HepG2 (cell line): ENCODE measurements around the gene PAN2. TPM values are rescaled to one million over a fixed set of nuclear protein-coding genes. Genes with fewer than 3 reads are reported as not detected.

Source experiments
- ATAC-seq: fragments of 200-7000 bp; cut with Tn5 transposase; 3 replicates; pipeline ENCODE4 v1.9.1; 2020; ENCODE audit warnings: mild to moderate bottlenecking, moderate library complexity
- BruUV-seq: library from RNA; stranded (reverse); fragments of 400-500 nt; replicated peaks from 2 replicates; lab custom pipeline; 2021; lab: Mats Ljungman, UMichigan
- CTCF ChIA-PET: fragments of 300-600 bp; formaldehyde crosslinking; extraction: SDS; loops from one replicate; lab custom pipeline; 2021; ENCODE audit warnings: low total read pairs, inconsistent platforms, low intra/inter-chr PET ratio; lab: Yijun Ruan, JAX
- POLR2A ChIA-PET: fragments of 350-600 bp; sonication (Branson Sonifier 250); formaldehyde crosslinking; loops from one replicate; lab custom pipeline; 2020; ENCODE audit warnings: antibody characterized with exemption, inconsistent platforms; lab: Yijun Ruan, JAX
- DNase-seq: peaks from one replicate; pipeline ENCODE4 v3.0.0-alpha.2; 2015; ENCODE audit warnings: low spot score
- FAIRE-seq: peaks from 3 replicates; lab custom pipeline; 2011; peaks lifted over from hg19 to GRCh38; lab: Jason Lieb, UNC
- H2AFZ ChIP-seq: one replicate; pipeline ENCODE4 v1.6.1; 2011; ENCODE audit warnings: low read length, inconsistent platforms
- H3K27ac ChIP-seq: fragments of 300-600 bp; 3 replicates; pipeline ENCODE4 v1.8.0; 2011; ENCODE audit warnings: mixed run types, mild to moderate bottlenecking, mixed read lengths, low read length, inconsistent platforms; ENCODE audit not compliant: insufficient read depth; ENCODE audit errors: extremely low read length
- H3K27me3 ChIP-seq, 2 experiments: fragments of 200-600 bp in 1 of 2; 2 replicates in 1 of 2; 3 replicates in 1 of 2; pipeline versions ENCODE4 v1.6.0 to v1.8.0; 2011; ENCODE audit warnings: low read length in 2 of 2, mild to moderate bottlenecking in 2 of 2, moderate library complexity in 2 of 2, inconsistent platforms in 1 of 2; ENCODE audit not compliant: insufficient read depth in 2 of 2, control insufficient read depth in 1 of 2
- H3K36me3 ChIP-seq, 2 experiments: fragments of 200-600 bp in 1 of 2; replicated peaks in 1 of 2; 2 replicates in 1 of 2; 3 replicates in 1 of 2; pipeline versions ENCODE4 v1.5.1 to v1.8.0; 2011; ENCODE audit warnings: low read length in 2 of 2, inconsistent platforms in 1 of 2; ENCODE audit not compliant: insufficient read depth in 2 of 2, control insufficient read depth in 1 of 2
- H3K4me1 ChIP-seq: 2 replicates; pipeline ENCODE4 v1.5.1; 2012; ENCODE audit warnings: low read length, inconsistent platforms; ENCODE audit not compliant: insufficient read depth
- H3K4me2 ChIP-seq: 2 replicates; pipeline ENCODE4 v1.6.0; 2011; ENCODE audit warnings: low read depth, low read length, inconsistent platforms
- H3K4me3 ChIP-seq, 3 experiments: fragments of 200-600 bp in 1 of 3; sonication (generic), shearing (Covaris generic) in 1 of 3; replicated peaks in 1 of 3; 2 replicates each; pipeline ENCODE4 v1.5.1; 2011 to 2016; ENCODE audit warnings: low read length in 3 of 3, inconsistent platforms in 2 of 3, low read depth in 2 of 3, mild to moderate bottlenecking in 2 of 3, control low read depth in 1 of 3, mixed read lengths in 1 of 3; ENCODE audit not compliant: insufficient read depth in 1 of 3
- H3K79me2 ChIP-seq: one replicate; pipeline ENCODE4 v1.6.1; 2011; ENCODE audit warnings: low read length, inconsistent platforms; ENCODE audit not compliant: insufficient read depth
- H3K9ac ChIP-seq: 2 replicates; pipeline ENCODE4 v1.6.0; 2011; ENCODE audit warnings: mild to moderate bottlenecking, low read depth, low read length, inconsistent platforms; ENCODE audit not compliant: insufficient read depth
- H3K9me3 ChIP-seq: 2 replicates; pipeline ENCODE4 v1.5.1; 2012; ENCODE audit warnings: mild to moderate bottlenecking, low read length
- H4K20me1 ChIP-seq: 2 replicates; pipeline ENCODE4 v1.6.0; 2011; ENCODE audit warnings: inconsistent platforms, mild to moderate bottlenecking, low read length, moderate library complexity; ENCODE audit not compliant: insufficient read depth
- AGO2 ChIP-seq: fragments of 200-400 bp; formaldehyde crosslinking; optimal IDR thresholded peaks from 2 replicates; pipeline ENCODE3; 2017; ENCODE audit warnings: mild to moderate bottlenecking, low read depth, low read length, moderate library complexity
- DZIP1 ChIP-seq: sonication (generic); formaldehyde crosslinking; IDR thresholded peaks from 2 replicates; pipeline ENCODE4 v1.5.0; 2020; ENCODE audit warnings: mild to moderate bottlenecking, missing genetic modification reagents
- KDM6A ChIP-seq: IDR thresholded peaks from 2 replicates; pipeline ENCODE4 v1.6.1; 2016; ENCODE audit warnings: low read depth
- PREB ChIP-seq: sonication (generic); formaldehyde crosslinking; IDR thresholded peaks from 2 replicates; pipeline ENCODE4 v1.4.0; 2020; ENCODE audit warnings: missing genetic modification reagents
- RBFOX2 ChIP-seq: fragments of 200-400 bp; formaldehyde crosslinking; IDR thresholded peaks from 2 replicates; pipeline ENCODE4 v1.6.1; 2017; ENCODE audit warnings: low read depth, mild to moderate bottlenecking, low read length
- SCMH1 ChIP-seq: sonication (generic); formaldehyde crosslinking; IDR thresholded peaks from 2 replicates; pipeline ENCODE4 v1.9.0; 2021; ENCODE audit warnings: missing genetic modification reagents, mild to moderate bottlenecking, borderline replicate concordance
- SIX4 ChIP-seq: sonication (generic); formaldehyde crosslinking; IDR thresholded peaks from 2 replicates; pipeline ENCODE4 v1.4.0; 2020; ENCODE audit warnings: missing genetic modification reagents
- ZC3H13 ChIP-seq: sonication (generic); formaldehyde crosslinking; IDR thresholded peaks from 2 replicates; pipeline ENCODE4 v1.8.1; 2023; ENCODE audit warnings: mild to moderate bottlenecking, missing genetic modification reagents, moderate library complexity
- ZNF20 ChIP-seq: sonication (generic); formaldehyde crosslinking; IDR thresholded peaks from 2 replicates; pipeline ENCODE4 v1.4.0; 2020; ENCODE audit warnings: mild to moderate bottlenecking, moderate library complexity, missing genetic modification reagents
- ZNF574 ChIP-seq: sonication (generic); formaldehyde crosslinking; IDR thresholded peaks from 2 replicates; pipeline ENCODE4 v1.4.0; 2020; ENCODE audit warnings: missing genetic modification reagents
- ZNF83 ChIP-seq: sonication (generic); formaldehyde crosslinking; IDR thresholded peaks from 2 replicates; pipeline ENCODE4 v1.4.0; 2020; ENCODE audit warnings: missing genetic modification reagents, mild to moderate bottlenecking, borderline replicate concordance
- WGBS: methylation state at CpG from one replicate; pipeline ENCODE4 v1.1.6; 2017; ENCODE audit warnings: low lambda C conversion rate; 5-methylcytosine and 5-hydroxymethylcytosine counted together
- in situ Hi-C: cut with HindIII; loops from 2 replicates; pipeline ENCODE4 v1.10.0; 2017; ENCODE audit warnings: low pct_unique_long_range_greater_than_20kb; ENCODE audit not compliant: extremely low pct_ligation_motif_present
- intact Hi-C: fragments of 100-400 bp; cut with micrococcal nuclease; formaldehyde crosslinking; loops from one replicate; pipeline ENCODE4 v1.10.0; 2022; ENCODE audit not compliant: unreplicated experiment
- polyA plus RNA-seq, 8 experiments: library from polyadenylated mRNA; depleted of rRNA in 3 of 8; stranded (reverse) in 7 of 8; unstranded in 1 of 8; fragments of >200 nt; fragmentation: Illumina TruSeq in 4 of 8; extraction: Trizol in 4 of 8; gene quantifications; 2 replicates each; pipeline versions ENCODE4 v1.2.1 to v1.2.3, GENCODE V29; 2011 to 2016; ENCODE audit warnings: low read depth in 4 of 8, missing spikeins in 1 of 8, mixed read lengths in 1 of 8; ENCODE audit not compliant: insufficient read depth in 1 of 8
- total RNA-seq, 5 experiments: library from RNA; depleted of rRNA; stranded (reverse); fragments of >200 nt; fragmentation: Illumina TruSeq; extraction: Trizol; gene quantifications; 2 replicates each; pipeline ENCODE4 v1.2.3, GENCODE V29; 2016; ENCODE audit warnings: low read depth in 1 of 5
- TF ChIP-seq, protein P1 (sequence below): IDR thresholded peaks from 2 replicates; pipeline ENCODE4 v1.6.1; 2016; ENCODE audit warnings: missing compliant biosample characterization, missing genetic modification reagents, borderline replicate concordance

The PAN2 gene
- total and polyA plus RNA-seq, 2 of the 13 experiments (the other 11 are each of a cell fraction or from before 2014, with no cell fraction given) = 27.2 to 61.1 TPM

GRCh38 chr12:56326126-56326525 lies 7.7 kb downstream of the PAN2 start:
- no peaks in the 10 kb centered on the region for H3K79me2 ChIP-seq
- 99% methylated on average over 8 of the region's 8 CpGs for WGBS
- no peaks in the 10 kb centered on the region for H3K9me3 ChIP-seq
- ATAC-seq = no peak
- POLR2A ChIA-PET = interaction anchor here (0.9 kb wide), 1 partner anchor 10 kb away, joined by 3 read pairs; the partner anchor contains the start of gene CNPY2
- no peaks in the 10 kb centered on the region for H3K27me3 ChIP-seq
- no peak overlapping the region for H2AFZ ChIP-seq
- no peaks in the 10 kb centered on the region for H4K20me1 ChIP-seq
- intact Hi-C loops = no loop called here
- no peak overlapping the region for H3K4me2 ChIP-seq
- no peak overlapping the region for H3K27ac ChIP-seq
- peaks cover 15% of the 10 kb centered on the region for H3K4me1 ChIP-seq
- CTCF ChIA-PET = no interaction called here
- peaks cover 22 to 58% of the 10 kb centered on the region in 2 experiments; a peak in 4 of 5 replicates for H3K36me3 ChIP-seq
- BruUV-seq = no TSS peak
- DNase-seq = no peak
- in situ Hi-C loops = no loop called here
- no peak overlapping the region for H3K4me3 ChIP-seq
- FAIRE-seq = no peak
- no peak overlapping the region for H3K9ac ChIP-seq
- TF ChIP-seq, protein P1, sequence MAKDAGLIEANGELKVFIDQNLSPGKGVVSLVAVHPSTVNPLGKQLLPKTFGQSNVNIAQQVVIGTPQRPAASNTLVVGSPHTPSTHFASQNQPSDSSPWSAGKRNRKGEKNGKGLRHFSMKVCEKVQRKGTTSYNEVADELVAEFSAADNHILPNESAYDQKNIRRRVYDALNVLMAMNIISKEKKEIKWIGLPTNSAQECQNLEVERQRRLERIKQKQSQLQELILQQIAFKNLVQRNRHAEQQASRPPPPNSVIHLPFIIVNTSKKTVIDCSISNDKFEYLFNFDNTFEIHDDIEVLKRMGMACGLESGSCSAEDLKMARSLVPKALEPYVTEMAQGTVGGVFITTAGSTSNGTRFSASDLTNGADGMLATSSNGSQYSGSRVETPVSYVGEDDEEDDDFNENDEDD (CRISPR knock-in tag) = no peak
- TF ChIP-seq DZIP1 (CRISPR knock-in tag) (no peak), ZNF574 (CRISPR knock-in tag) (no peak), SIX4 (no peak), AGO2 (no peak), ZNF83 (no peak), PREB (CRISPR knock-in tag) (no peak), RBFOX2 (no peak), ZNF20 (CRISPR knock-in tag) (no peak), SCMH1 (CRISPR knock-in tag) (no peak), KDM6A (CRISPR knock-in tag) (no peak), ZC3H13 (CRISPR knock-in tag) (no peak)
